C4-2B (cell line): ENCODE measurements around the gene CCDC17.

ENCODE experiments used
- CTCF ChIP-seq: fragments of 450-650 bp; conservative IDR thresholded peaks from 2 replicates; pipeline ENCODE4 v1.5.1; 2017; ENCODE audit warnings: mild to moderate bottlenecking
- ZFX ChIP-seq: fragments of 450-650 bp; IDR thresholded peaks from 2 replicates; pipeline ENCODE4 v1.6.1; 2017

- TF ChIP-seq CTCF (no peak), ZFX (no peak)
These were observed 50.5 kb downstream of the CCDC17 start for GRCh38 chr1:45573231-45573804.
